H1 (cell line): ENCODE measurements around the gene HTR3D. TPM values are rescaled to one million over a fixed set of nuclear protein-coding genes. Genes with fewer than 3 reads are reported as not detected.

Experiments used
- CTCF ChIA-PET: fragments of 300-600 bp; sonication (Branson Sonifier 250); formaldehyde crosslinking; loops from one replicate; lab custom pipeline; 2021; ENCODE audit not compliant: partially characterized antibody; lab: Charles Lee
- POLR2A ChIA-PET: fragments of 300-600 bp; sonication (Branson Sonifier 250); formaldehyde crosslinking; loops from one replicate; lab custom pipeline; 2021; ENCODE audit warnings: inconsistent platforms; ENCODE audit not compliant: partially characterized antibody; lab: Charles Lee
- DNase-seq, 2 experiments: peaks; one replicate each; pipeline versions ENCODE4 v3.0.0 to v3.0.0-alpha.2; 2010 to 2022; ENCODE audit warnings: low spot score in 2 of 2, low read depth in 1 of 2, mixed read lengths in 1 of 2
- FAIRE-seq: peaks from 2 replicates; lab custom pipeline; 2011; peaks lifted over from hg19 to GRCh38; lab: Jason Lieb, UNC
- H2AFZ ChIP-seq: 2 replicates; pipeline ENCODE4 v1.8.1; 2012; ENCODE audit warnings: low read length, inconsistent platforms
- H2AK5ac ChIP-seq: 2 replicates; pipeline ENCODE4 v1.6.1; 2013; ENCODE audit warnings: low read depth, low read length
- H2BK120ac ChIP-seq: replicated peaks from 2 replicates; pipeline ENCODE3; 2013; ENCODE audit warnings: low read depth, low read length, inconsistent platforms
- H2BK12ac ChIP-seq: 2 replicates; pipeline ENCODE4 v1.6.1; 2013; ENCODE audit warnings: low read depth, low read length
- H2BK15ac ChIP-seq: 2 replicates; pipeline ENCODE4 v1.6.1; 2013; ENCODE audit warnings: low read length
- H2BK20ac ChIP-seq: 2 replicates; pipeline ENCODE4 v1.6.1; 2013; ENCODE audit warnings: low read length
- H2BK5ac ChIP-seq: 2 replicates; pipeline ENCODE4 v1.6.1; 2013; ENCODE audit warnings: low read depth, low read length
- H3K14ac ChIP-seq: 2 replicates; pipeline ENCODE4 v1.6.1; 2013; ENCODE audit warnings: inconsistent platforms; ENCODE audit not compliant: insufficient read length
- H3K18ac ChIP-seq: 2 replicates; pipeline ENCODE4 v1.6.1; 2013; ENCODE audit warnings: low read length; ENCODE audit errors: extremely low read depth
- H3K23ac ChIP-seq: 2 replicates; pipeline ENCODE4 v1.6.1; 2013; ENCODE audit warnings: inconsistent platforms; ENCODE audit not compliant: insufficient read length
- H3K23me2 ChIP-seq: 2 replicates; pipeline ENCODE4 v1.6.1; 2013; ENCODE audit warnings: low read depth, low read length
- H3K27ac ChIP-seq: 2 replicates; pipeline ENCODE4 v1.6.1; 2011; ENCODE audit warnings: low read depth, low read length, inconsistent platforms
- H3K27me3 ChIP-seq, 4 experiments: replicated peaks in 1 of 4; 1 replicate in 1 of 4; 2 replicates in 3 of 4; pipeline versions ENCODE4 v1.6.1 to v1.8.1; 2011 to 2013; ENCODE audit warnings: low read length in 3 of 4, mild to moderate bottlenecking in 3 of 4, inconsistent platforms in 2 of 4, mixed read lengths in 2 of 4, moderate library complexity in 1 of 4; ENCODE audit not compliant: control insufficient read depth in 3 of 4, insufficient read depth in 3 of 4; ENCODE audit errors: extremely low read depth in 1 of 4
- H3K36me3 ChIP-seq, 4 experiments: 2 replicates each; pipeline versions ENCODE4 v1.6.1 to v1.8.1; 2011 to 2013; ENCODE audit warnings: mild to moderate bottlenecking in 4 of 4, low read length in 3 of 4, moderate library complexity in 2 of 4, control low read depth in 1 of 4, inconsistent platforms in 1 of 4; ENCODE audit not compliant: insufficient read depth in 4 of 4, control insufficient read depth in 2 of 4
- H3K4ac ChIP-seq: replicated peaks from 2 replicates; pipeline ENCODE3; 2013; ENCODE audit warnings: low read length, low read depth, mixed read lengths, inconsistent platforms; ENCODE audit not compliant: insufficient read length
- H3K4me1 ChIP-seq, 4 experiments: replicated peaks in 1 of 4; 1 replicate in 1 of 4; 2 replicates in 3 of 4; pipeline versions ENCODE4 v1.6.1 to v1.8.1; 2011 to 2013; ENCODE audit warnings: low read length in 3 of 4, inconsistent platforms in 2 of 4, mixed read lengths in 1 of 4; ENCODE audit not compliant: insufficient read depth in 4 of 4, control insufficient read depth in 3 of 4
- H3K4me2 ChIP-seq, 2 experiments: 2 replicates each; pipeline versions ENCODE4 v1.6.1 to v1.8.1; 2011 to 2013; ENCODE audit warnings: low read depth in 2 of 2, low read length in 2 of 2, control low read depth in 1 of 2, inconsistent platforms in 1 of 2, mild to moderate bottlenecking in 1 of 2; ENCODE audit not compliant: insufficient read depth in 1 of 2
- H3K4me3 ChIP-seq, 4 experiments: fragments of 200-600, 300-600 bp in 1 of 4; sonication (generic), shearing (Covaris generic), sonication (Bioruptor Twin) in 1 of 4; 2 replicates each; pipeline versions ENCODE4 v1.5.1 to v1.8.1; 2011 to 2016; ENCODE audit warnings: low read length in 4 of 4, low read depth in 3 of 4, control low read depth in 2 of 4, inconsistent platforms in 2 of 4, mild to moderate bottlenecking in 2 of 4, mixed read lengths in 1 of 4, moderate library complexity in 1 of 4; ENCODE audit not compliant: insufficient read depth in 2 of 4; ENCODE audit errors: extremely low read depth in 1 of 4
- H3K56ac ChIP-seq: replicated peaks from 2 replicates; pipeline ENCODE3; 2013; ENCODE audit warnings: low read depth, mild to moderate bottlenecking, mixed read lengths, low read length, inconsistent platforms; ENCODE audit not compliant: insufficient read length
- H3K79me1 ChIP-seq: 2 replicates; pipeline ENCODE4 v1.6.1; 2013; ENCODE audit warnings: low read depth, low read length, control low read depth
- H3K79me2 ChIP-seq, 2 experiments: 2 replicates each; pipeline versions ENCODE4 v1.6.1 to v1.8.1; 2012 to 2013; ENCODE audit warnings: low read length in 2 of 2, mild to moderate bottlenecking in 2 of 2, inconsistent platforms in 1 of 2; ENCODE audit not compliant: insufficient read depth in 2 of 2, control insufficient read depth in 1 of 2
- H3K9ac ChIP-seq, 4 experiments: replicated peaks in 1 of 4; 1 replicate in 1 of 4; 2 replicates in 3 of 4; pipeline versions ENCODE4 v1.6.1 to v1.8.1; 2011 to 2013; ENCODE audit warnings: low read depth in 3 of 4, low read length in 3 of 4, control low read depth in 2 of 4, mild to moderate bottlenecking in 2 of 4, moderate library complexity in 2 of 4, inconsistent platforms in 1 of 4; ENCODE audit errors: extremely low read depth in 1 of 4
- H3K9me3 ChIP-seq, 2 experiments: 2 replicates each; pipeline versions ENCODE4 v1.6.1 to v1.8.1; 2012 to 2013; ENCODE audit warnings: mild to moderate bottlenecking in 2 of 2, moderate library complexity in 2 of 2, control low read depth in 1 of 2, inconsistent platforms in 1 of 2, low read depth in 1 of 2, low read length in 1 of 2, mixed read lengths in 1 of 2; ENCODE audit not compliant: insufficient read depth in 2 of 2
- H4K20me1 ChIP-seq, 2 experiments: replicated peaks in 1 of 2; 2 replicates each; pipeline versions ENCODE3 to v1.8.1; 2011 to 2013; ENCODE audit warnings: inconsistent platforms in 2 of 2, low read length in 2 of 2, mild to moderate bottlenecking in 1 of 2; ENCODE audit not compliant: insufficient read depth in 2 of 2, control insufficient read depth in 1 of 2
- H4K5ac ChIP-seq: 2 replicates; pipeline ENCODE4 v1.6.1; 2013; ENCODE audit warnings: low read length, low read depth, mixed read lengths, inconsistent platforms; ENCODE audit not compliant: insufficient read length
- H4K8ac ChIP-seq: 2 replicates; pipeline ENCODE4 v1.8.0; 2013; ENCODE audit warnings: mild to moderate bottlenecking, moderate library complexity, low read length, inconsistent platforms; ENCODE audit not compliant: insufficient read depth; ENCODE audit errors: extremely low read depth
- H4K91ac ChIP-seq: replicated peaks from 2 replicates; pipeline ENCODE3; 2013; ENCODE audit warnings: low read length, mixed read lengths, inconsistent platforms; ENCODE audit not compliant: insufficient read length
- BCL11A ChIP-seq, 2 experiments: IDR thresholded peaks; one replicate each; pipeline ENCODE4 v1.6.1; 2011; ENCODE audit warnings: low read depth in 2 of 2, low read length in 2 of 2, mild to moderate bottlenecking in 2 of 2
- CBX5 ChIP-seq: fragments of 300-800, 300-1000 bp; sonication (generic); IDR thresholded peaks from 2 replicates; pipeline ENCODE4 v1.7.1; 2016; ENCODE audit warnings: antibody characterized with exemption, low read length, low read depth
- CBX8 ChIP-seq: fragments of 300-800, 300-1000 bp; sonication (generic); IDR thresholded peaks from 2 replicates; pipeline ENCODE4 v1.7.1; 2016; ENCODE audit warnings: low read depth, low read length, borderline replicate concordance
- CREB1 ChIP-seq: IDR thresholded peaks from 2 replicates; pipeline ENCODE4 v1.6.1; 2012; ENCODE audit warnings: inconsistent platforms
- EP300 ChIP-seq, 2 experiments: IDR thresholded peaks; 1 replicate in 1 of 2; 2 replicates in 1 of 2; pipeline ENCODE4 v1.6.1; 2011 to 2012; ENCODE audit warnings: low read depth in 2 of 2, low read length in 2 of 2, mild to moderate bottlenecking in 2 of 2, borderline replicate concordance in 1 of 2, inconsistent platforms in 1 of 2, moderate library complexity in 1 of 2
- JUN ChIP-seq: IDR thresholded peaks from 2 replicates; pipeline ENCODE4 v1.6.1; 2011; ENCODE audit warnings: low read depth, mild to moderate bottlenecking, improper control_type of control experiment, low read length
- KDM4A ChIP-seq: IDR thresholded peaks from one replicate; pipeline ENCODE4 v1.7.1; 2012; ENCODE audit warnings: low read depth, mild to moderate bottlenecking, moderate library complexity, low read length, inconsistent platforms; ENCODE audit not compliant: severe bottlenecking
- KDM5A ChIP-seq: fragments of 200-600 bp; IDR thresholded peaks from 2 replicates; pipeline ENCODE4 v1.7.1; 2012; ENCODE audit warnings: mild to moderate bottlenecking, low read length, inconsistent platforms, mixed read lengths
- RAD21 ChIP-seq, 2 experiments: IDR thresholded peaks in 1 of 2; conservative IDR thresholded peaks in 1 of 2; 2 replicates each; pipeline ENCODE4 v1.6.1; 2011; ENCODE audit warnings: low read depth in 2 of 2, low read length in 2 of 2, improper control_type of control experiment in 1 of 2, inconsistent platforms in 1 of 2, mild to moderate bottlenecking in 1 of 2, moderate library complexity in 1 of 2
- SAP30 ChIP-seq: fragments of 300-600 bp; sonication (generic); IDR thresholded peaks from 2 replicates; pipeline ENCODE4 v1.7.1; 2012; ENCODE audit warnings: low read length, moderate library complexity, mild to moderate bottlenecking, inconsistent platforms; ENCODE audit not compliant: insufficient read depth, insufficient replicate concordance
- SIN3A ChIP-seq, 2 experiments: IDR thresholded peaks in 1 of 2; conservative IDR thresholded peaks in 1 of 2; 2 replicates each; pipeline ENCODE4 v1.6.1; 2011 to 2012; ENCODE audit warnings: low read length in 2 of 2, improper control_type of control experiment in 1 of 2, low read depth in 1 of 2, mild to moderate bottlenecking in 1 of 2
- SIRT6 ChIP-seq: IDR thresholded peaks from one replicate; pipeline ENCODE4 v1.7.1; 2012; ENCODE audit warnings: low read length, inconsistent platforms
- SRF ChIP-seq: IDR thresholded peaks from 2 replicates; pipeline ENCODE4 v1.6.1; 2011; ENCODE audit warnings: mild to moderate bottlenecking, low read depth, low read length, moderate library complexity
- TCF12 ChIP-seq: IDR thresholded peaks from 2 replicates; pipeline ENCODE4 v1.6.1; 2011; ENCODE audit warnings: low read depth, mild to moderate bottlenecking, low read length
- WGBS, 2 experiments: shearing (Covaris generic) in 1 of 2; methylation state at CpG; one replicate each; pipeline versions ENCODE4 v1.1.6 to v1.1.7; 2013 to 2015; ENCODE audit warnings: low lambda C conversion rate in 2 of 2, mixed read lengths in 2 of 2, inconsistent platforms in 1 of 2, low coverage in 1 of 2, missing lambda C conversion rate in 1 of 2; ENCODE audit not compliant: insufficient replicate concordance in 2 of 2, insufficient coverage in 1 of 2, insufficient read length in 1 of 2; ENCODE audit errors: extremely low coverage in 1 of 2, missing lambda C conversion rate in 1 of 2; 5-methylcytosine and 5-hydroxymethylcytosine counted together
- polyA plus RNA-seq, 7 experiments: library from polyadenylated mRNA; depleted of rRNA in 3 of 7; stranded (reverse) in 5 of 7; unstranded in 2 of 7; fragments of >200 nt in 5 of 7; fragments of 200-250 nt in 2 of 7; gene quantifications; 1 replicate in 5 of 7; 2 replicates in 1 of 7; 4 replicates in 1 of 7; pipeline versions ENCODE4 v1.2.1 to v1.2.3, GENCODE V29; 2011 to 2013; ENCODE audit warnings: missing spikeins in 2 of 7, mixed read lengths in 2 of 7
- total RNA-seq: library from RNA; stranded (reverse); fragmentation: NEBNext Ultra II Directional; extraction: Animal tissue kit (Norgen Biotek cat#: 25700); gene quantifications from 2 replicates; pipeline ENCODE4 v1.2.1, GENCODE V29; 2021

Gene HTR3D
- total and polyA plus RNA-seq, 2 of the 8 experiments (the other 6 are each of a cell fraction or from before 2014, with no cell fraction given), result not detected

DNA sequence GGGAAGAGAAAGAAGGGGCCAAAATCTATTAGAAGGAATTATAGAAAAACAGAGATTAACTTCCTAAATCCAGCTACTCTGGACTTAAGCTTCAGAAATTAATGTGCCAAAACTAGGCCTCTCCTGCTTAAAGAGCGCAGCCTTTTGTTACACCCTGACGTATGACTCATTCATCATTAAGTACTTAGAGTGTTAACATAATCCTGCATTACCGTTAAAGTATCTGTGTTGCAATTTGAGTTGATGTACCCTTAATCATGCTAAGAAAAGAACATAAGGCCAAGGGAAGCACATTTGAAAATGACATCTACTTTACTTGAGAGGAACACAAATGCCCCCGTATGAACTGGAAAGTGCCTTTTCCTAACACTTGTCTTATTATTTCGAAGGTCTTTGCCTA lies 7.9 kb downstream of the HTR3D start:
- no peak overlapping the region for H4K5ac ChIP-seq
- no peak overlapping the region for H2AFZ ChIP-seq
- H3K56ac ChIP-seq, result no peak overlapping the region
- no peak overlapping the region for H4K91ac ChIP-seq
- H3K23ac ChIP-seq, result no peak overlapping the region
- no peak overlapping the region for H2BK120ac ChIP-seq
- H3K23me2 ChIP-seq, result no peaks in the 10 kb centered on the region
- H2BK5ac ChIP-seq, result no peak overlapping the region
- TF ChIP-seq RAD21 (IDR thresholded peaks at IDR 0.05 in 1 of 2, conservative IDR thresholded peaks at IDR 0.05 in 1 of 2; ENCODE audit: low read depth in 2 of 2, low read length in 2 of 2), result no peak
- TF ChIP-seq KDM5A, result no peak
- no peak for TF ChIP-seq EP300 (IDR thresholded peaks at IDR 0.05; ENCODE audit: borderline replicate concordance in 1 of 2, low read depth in 2 of 2, low read length in 2 of 2)
- TF ChIP-seq SAP30, result no peak
- no peak for TF ChIP-seq CBX5
- no peak for TF ChIP-seq TCF12
- no peak for TF ChIP-seq SRF
- no peak for TF ChIP-seq CREB1
- no peak for TF ChIP-seq CBX8
- TF ChIP-seq BCL11A (IDR thresholded peaks at IDR 0.05; ENCODE audit: low read depth in 2 of 2, low read length in 2 of 2), result no peak
- TF ChIP-seq KDM4A, result no peak
- TF ChIP-seq SIRT6, result no peak
- no peak for TF ChIP-seq SIN3A (conservative IDR thresholded peaks at IDR 0.05 in 1 of 2, IDR thresholded peaks at IDR 0.05 in 1 of 2; ENCODE audit: low read depth in 1 of 2, low read length in 2 of 2)
- TF ChIP-seq JUN, result no peak
- H3K14ac ChIP-seq, result no peak overlapping the region
- FAIRE-seq, result no peak
- no peak overlapping the region for H2BK12ac ChIP-seq
- H2AK5ac ChIP-seq, result no peak overlapping the region
- H3K79me1 ChIP-seq, result no peaks in the 10 kb centered on the region
- H3K79me2 ChIP-seq, result no peaks in the 10 kb centered on the region
- H3K27me3 ChIP-seq, result no peaks in the 10 kb centered on the region
- H4K8ac ChIP-seq, result no peak overlapping the region
- H3K18ac ChIP-seq, result no peak overlapping the region
- H3K4me2 ChIP-seq, result no peak overlapping the region
- H3K4me1 ChIP-seq, result no peaks in the 10 kb centered on the region
- no peaks in the 10 kb centered on the region for H4K20me1 ChIP-seq
- no peak overlapping the region; a peak in 1 of 7 replicates for H3K9ac ChIP-seq
- H3K4me3 ChIP-seq, result no peak overlapping the region
- ChIA-PET POLR2A (no interaction called here), CTCF (interaction anchor here (0.6 to 1.7 kb wide), 16 partner anchors 9 to 245 kb away, joined by 3 to 8 read pairs (median 4); partner anchors contain the start of gene ABCC5)
- no peak overlapping the region for H2BK20ac ChIP-seq
- 83% methylated on average over 5 of the region's 5 CpGs; no CpG with 5 or more reads in 1 of the 2 experiments for WGBS, 2 experiments
- H3K4ac ChIP-seq, result no peak overlapping the region
- DNase-seq, result no peak
- no peak overlapping the region for H3K27ac ChIP-seq
- H2BK15ac ChIP-seq, result no peak overlapping the region
- no peaks in the 10 kb centered on the region for H3K9me3 ChIP-seq
- H3K36me3 ChIP-seq, result no peaks in the 10 kb centered on the region
